HepG2 (cell line): ENCODE results near the gene ALLC. TPM values are rescaled to one million over a fixed set of nuclear protein-coding genes. Genes with fewer than 3 reads are reported as not detected.
A peak's percentile ranks its signal among the peaks of the same experiment; 100 is the strongest.

Experiments
- ARNTL ChIP-seq: sonication (generic); formaldehyde crosslinking; IDR thresholded peaks from 2 replicates; pipeline ENCODE4 v1.4.0; 2020; ENCODE audit warnings: mild to moderate bottlenecking, missing genetic modification reagents
- ASH2L ChIP-seq: fragments of 300-600, 200-600 bp; sonication (generic); IDR thresholded peaks from 2 replicates; pipeline ENCODE4 v1.7.0; 2017; ENCODE audit warnings: low read depth, mild to moderate bottlenecking, moderate library complexity, mixed read lengths, low read length; ENCODE audit not compliant: insufficient read length
- FOXK2 ChIP-seq: fragments of 450-650 bp; IDR thresholded peaks from 2 replicates; pipeline ENCODE4 v1.6.1; 2016
- IKZF4 ChIP-seq: sonication (generic); formaldehyde crosslinking; IDR thresholded peaks from 2 replicates; pipeline ENCODE4 v1.5.1; 2020; ENCODE audit warnings: borderline replicate concordance, mild to moderate bottlenecking, low read depth, missing genetic modification reagents; ENCODE audit errors: not compliant biosample characterization
- IRF2 ChIP-seq: IDR thresholded peaks from 2 replicates; pipeline ENCODE4 v1.6.1; 2018; ENCODE audit warnings: missing genetic modification reagents, missing compliant biosample characterization
- KLF12 ChIP-seq: sonication (generic); formaldehyde crosslinking; IDR thresholded peaks from 2 replicates; pipeline ENCODE4 v1.4.0; 2020; ENCODE audit warnings: missing genetic modification reagents, borderline replicate concordance
- MED1 ChIP-seq: sonication (generic); formaldehyde crosslinking; IDR thresholded peaks from 2 replicates; pipeline ENCODE4 v1.4.0; 2020; ENCODE audit warnings: missing genetic modification reagents
- MYPOP ChIP-seq: sonication (generic); formaldehyde crosslinking; IDR thresholded peaks from 2 replicates; pipeline ENCODE4 v1.8.1; 2023; ENCODE audit warnings: mild to moderate bottlenecking, moderate library complexity, missing genetic modification reagents
- PATZ1 ChIP-seq: sonication (generic); formaldehyde crosslinking; IDR thresholded peaks from 2 replicates; pipeline ENCODE4 v1.4.0; 2020; ENCODE audit warnings: missing genetic modification reagents
- SAP130 ChIP-seq: IDR thresholded peaks from 2 replicates; pipeline ENCODE4 v1.6.1; 2016; ENCODE audit warnings: low read depth
- STAT6 ChIP-seq: sonication (generic); formaldehyde crosslinking; IDR thresholded peaks from 2 replicates; pipeline ENCODE4 v1.4.0; 2020; ENCODE audit warnings: missing genetic modification reagents, mild to moderate bottlenecking, borderline replicate concordance
- YEATS4 ChIP-seq: sonication (generic); formaldehyde crosslinking; IDR thresholded peaks from 2 replicates; pipeline ENCODE4 v1.4.0; 2020; ENCODE audit warnings: missing genetic modification reagents, borderline replicate concordance
- ZBTB37 ChIP-seq: sonication (generic); formaldehyde crosslinking; IDR thresholded peaks from 2 replicates; pipeline ENCODE4 v1.4.0; 2020; ENCODE audit warnings: mild to moderate bottlenecking, missing genetic modification reagents
- ZBTB42 ChIP-seq: sonication (generic); formaldehyde crosslinking; IDR thresholded peaks from 2 replicates; pipeline ENCODE4 v1.5.0; 2020; ENCODE audit warnings: mild to moderate bottlenecking, missing genetic modification reagents
- ZNF224 ChIP-seq: sonication (generic); formaldehyde crosslinking; IDR thresholded peaks from 2 replicates; pipeline ENCODE4 v1.5.0; 2020; ENCODE audit warnings: mild to moderate bottlenecking, missing genetic modification reagents
- ZNF253 ChIP-seq: sonication (generic); formaldehyde crosslinking; IDR thresholded peaks from 2 replicates; pipeline ENCODE4 v1.8.0; 2022; ENCODE audit warnings: mild to moderate bottlenecking, missing genetic modification reagents, borderline replicate concordance
- ZNF331 ChIP-seq: sonication (generic); formaldehyde crosslinking; IDR thresholded peaks from 2 replicates; pipeline ENCODE4 v1.4.0; 2020; ENCODE audit warnings: missing genetic modification reagents
- ZNF414 ChIP-seq: sonication (generic); formaldehyde crosslinking; IDR thresholded peaks from 2 replicates; pipeline ENCODE4 v1.5.0; 2020; ENCODE audit warnings: missing genetic modification reagents
- ZNF724P ChIP-seq: sonication (generic); formaldehyde crosslinking; IDR thresholded peaks from 2 replicates; pipeline ENCODE4 v1.8.0; 2022; ENCODE audit warnings: missing genetic modification reagents, borderline replicate concordance
- ZSCAN31 ChIP-seq: sonication (generic); formaldehyde crosslinking; IDR thresholded peaks from 2 replicates; pipeline ENCODE4 v1.5.0; 2020; ENCODE audit warnings: low read depth, mild to moderate bottlenecking, missing genetic modification reagents
- polyA plus RNA-seq, 8 experiments: library from polyadenylated mRNA; depleted of rRNA in 3 of 8; stranded (reverse) in 7 of 8; unstranded in 1 of 8; fragments of >200 nt; fragmentation: Illumina TruSeq in 4 of 8; extraction: Trizol in 4 of 8; gene quantifications; 2 replicates each; pipeline versions ENCODE4 v1.2.1 to v1.2.3, GENCODE V29; 2011 to 2016; ENCODE audit warnings: low read depth in 4 of 8, missing spikeins in 1 of 8, mixed read lengths in 1 of 8; ENCODE audit not compliant: insufficient read depth in 1 of 8
- total RNA-seq, 5 experiments: library from RNA; depleted of rRNA; stranded (reverse); fragments of >200 nt; fragmentation: Illumina TruSeq; extraction: Trizol; gene quantifications; 2 replicates each; pipeline ENCODE4 v1.2.3, GENCODE V29; 2016; ENCODE audit warnings: low read depth in 1 of 5

The ALLC gene
- total and polyA plus RNA-seq, 2 of the 13 experiments (the other 11 are each of a cell fraction or from before 2014, with no cell fraction given): 0.08 to 0.11 TPM

- TF ChIP-seq STAT6 (CRISPR knock-in tag): no peak
- no peak for TF ChIP-seq IKZF4 (CRISPR knock-in tag)
- 0 out of 2 replicates have a peak, but pooled peaks have one; percentile 22 for TF ChIP-seq IRF2
- TF ChIP-seq MED1: 0 out of 2 replicates have a peak, but pooled peaks have one; percentile 9
- TF ChIP-seq SAP130 (CRISPR knock-in tag): peak; percentile 67
- TF ChIP-seq ZNF224 (CRISPR knock-in tag): 0 out of 2 replicates have a peak, but pooled peaks have one; percentile 62
- peak; percentile 82 for TF ChIP-seq ZNF414
- TF ChIP-seq ZNF724P (CRISPR knock-in tag): peak; percentile 71; the same call in 1 of the 2 replicates
- TF ChIP-seq YEATS4 (CRISPR knock-in tag): peak; percentile 34; the same call in 1 of the 2 replicates
- peak; percentile 59 for TF ChIP-seq ASH2L
- no peak for TF ChIP-seq KLF12 (CRISPR knock-in tag)
- 0 out of 2 replicates have a peak, but pooled peaks have one; percentile 26 for TF ChIP-seq ZSCAN31 (CRISPR knock-in tag)
- 0 out of 2 replicates have a peak, but pooled peaks have one; percentile 25 for TF ChIP-seq ZNF253
- peak; percentile 52; the same call in 1 of the 2 replicates for TF ChIP-seq FOXK2
- TF ChIP-seq PATZ1: peak; percentile 9; the same call in 1 of the 2 replicates
- 0 out of 2 replicates have a peak, but pooled peaks have one; percentile 34 for TF ChIP-seq MYPOP (CRISPR knock-in tag)
- 0 out of 2 replicates have a peak, but pooled peaks have one; percentile 17 for TF ChIP-seq ARNTL
- TF ChIP-seq ZBTB42 (CRISPR knock-in tag): peak; percentile 56; the same call in 1 of the 2 replicates
- peak; percentile 5; the same call in 1 of the 2 replicates for TF ChIP-seq ZNF331
- TF ChIP-seq ZBTB37 (CRISPR knock-in tag): peak; percentile 43; the same call in 1 of the 2 replicates
Measured at GRCh38 chr2:3656762-3657721, 958 bp upstream of the ALLC start (continued).
